GM19452 (cell line): ENCODE results near the gene TNFRSF6B.
"Not testable (repeated sequence)": the region's sequence is repeated elsewhere in the genome, so short reads cannot be mapped to it uniquely, and the experiment has no call there.

ENCODE experiments used
- ATAC-seq: cut with Tn5 transposase; IDR thresholded peaks from one replicate; pipeline ENCODE4 v1.9.1; 2021; ENCODE audit not compliant: unreplicated experiment

The TNFRSF6B gene

GRCh38 chr20:63706852-63707557 is 10.6 kb downstream of the TNFRSF6B start:
- ATAC-seq: peak; percentile 24

- peak; percentile 57 for ATAC-seq
Measured at GRCh38 chr20:63707558-63708300, 11.3 kb downstream of the TNFRSF6B start, which contains the start of the genes ARFRP1 and ZGPAT. Gene ARFRP1 (minus strand): TSS chr20:63707976. CDS start chr20:63707091, 885 bp downstream. Gene ZGPAT (plus strand): TSS chr20:63708039. CDS start chr20:63708581, 542 bp downstream.

- ATAC-seq: peak; percentile 13
Measured at GRCh38 chr20:63708301-63709148, 12.1 kb downstream of the TNFRSF6B start.

GRCh38 chr20:63709149-63709527 is 12.7 kb downstream of the TNFRSF6B start:
- no peak for ATAC-seq

GRCh38 chr20:63711085-63711645 is 14.7 kb downstream of the TNFRSF6B start:
- ATAC-seq: no peak

- no peak for ATAC-seq
Measured at GRCh38 chr20:63712191-63712590, 15.7 kb downstream of the TNFRSF6B start.

- no peak for ATAC-seq
Measured at GRCh38 chr20:63714858-63715257, 18.4 kb downstream of the TNFRSF6B start.

GRCh38 chr20:63718996-63719395 is 22.5 kb downstream of the TNFRSF6B start:
- no peak for ATAC-seq

- not testable (repeated sequence) for ATAC-seq
Measured at GRCh38 chr20:63722967-63723622, 26.6 kb downstream of the TNFRSF6B start.

- not testable (repeated sequence) for ATAC-seq
Measured at GRCh38 chr20:63730189-63730733, 33.8 kb downstream of the TNFRSF6B start.

- no peak for ATAC-seq
Measured at GRCh38 chr20:63731410-63731809, 35.0 kb downstream of the TNFRSF6B start.

GRCh38 chr20:63732118-63733095 is 36.0 kb downstream of the TNFRSF6B start:
- no peak for ATAC-seq

- ATAC-seq: no peak
Measured at GRCh38 chr20:63733117-63733516, 36.7 kb downstream of the TNFRSF6B start.

- no peak for ATAC-seq
Measured at GRCh38 chr20:63733579-63734081, 37.2 kb downstream of the TNFRSF6B start.

GRCh38 chr20:63734111-63734945 is 37.9 kb downstream of the TNFRSF6B start:
- no peak for ATAC-seq

GRCh38 chr20:63734946-63735858 is 38.8 kb downstream of the TNFRSF6B start:
- no peak for ATAC-seq
